ENCODE data around the gene STAC2. TPM values are rescaled to one million over a fixed set of nuclear protein-coding genes. Genes with fewer than 3 reads are reported as not detected.

Gene STAC2
- polyA plus RNA-seq, 1 of the 3 experiments (the other 2 are of a cell fraction), result 0.07 TPM

GRCh38 chr17:39208893-39209292 lies 16.9 kb downstream of the STAC2 start (continued):
- TF ChIP-seq GABPA (IDR thresholded peaks at IDR 0.05; ENCODE audit: low read depth), result no peak
- TF ChIP-seq, protein P1, sequence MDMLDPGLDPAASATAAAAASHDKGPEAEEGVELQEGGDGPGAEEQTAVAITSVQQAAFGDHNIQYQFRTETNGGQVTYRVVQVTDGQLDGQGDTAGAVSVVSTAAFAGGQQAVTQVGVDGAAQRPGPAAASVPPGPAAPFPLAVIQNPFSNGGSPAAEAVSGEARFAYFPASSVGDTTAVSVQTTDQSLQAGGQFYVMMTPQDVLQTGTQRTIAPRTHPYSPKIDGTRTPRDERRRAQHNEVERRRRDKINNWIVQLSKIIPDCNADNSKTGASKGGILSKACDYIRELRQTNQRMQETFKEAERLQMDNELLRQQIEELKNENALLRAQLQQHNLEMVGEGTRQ (IDR thresholded peaks at IDR 0.05; ENCODE audit: borderline replicate concordance, low read depth, low read length), result no peak
- no peak for TF ChIP-seq TAF1 (IDR thresholded peaks at IDR 0.05; ENCODE audit: borderline replicate concordance, low read depth, low read length)
- no peak for TF ChIP-seq RCOR1 (IDR thresholded peaks at IDR 0.05; ENCODE audit: low read length)
- TF ChIP-seq, protein P2, sequence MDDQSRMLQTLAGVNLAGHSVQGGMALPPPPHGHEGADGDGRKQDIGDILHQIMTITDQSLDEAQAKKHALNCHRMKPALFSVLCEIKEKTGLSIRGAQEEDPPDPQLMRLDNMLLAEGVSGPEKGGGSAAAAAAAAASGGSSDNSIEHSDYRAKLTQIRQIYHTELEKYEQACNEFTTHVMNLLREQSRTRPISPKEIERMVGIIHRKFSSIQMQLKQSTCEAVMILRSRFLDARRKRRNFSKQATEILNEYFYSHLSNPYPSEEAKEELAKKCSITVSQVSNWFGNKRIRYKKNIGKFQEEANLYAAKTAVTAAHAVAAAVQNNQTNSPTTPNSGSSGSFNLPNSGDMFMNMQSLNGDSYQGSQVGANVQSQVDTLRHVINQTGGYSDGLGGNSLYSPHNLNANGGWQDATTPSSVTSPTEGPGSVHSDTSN (IDR thresholded peaks at IDR 0.05), result no peak

- 93% methylated on average over 5 of the region's 7 CpGs for WGBS (ENCODE audit: low lambda C conversion rate)
- Histone ChIP-seq H3K27ac (ENCODE audit: low read depth in 2 of 2, low read length in 1 of 2) (no peak overlapping the region), H3K27me3 (ENCODE audit: insufficient read depth) (no peaks in the 10 kb centered on the region), H3K4me3 (ENCODE audit: low read depth in 2 of 2, low read length in 1 of 2) (no peak overlapping the region), H3K4me2 (no peak overlapping the region), H3K9me3 (no peaks in the 10 kb centered on the region), H4K20me1 (ENCODE audit: insufficient read depth) (peaks cover 18% of the 10 kb centered on the region), H3F3A (replicated peaks; ENCODE audit: insufficient read depth) (peaks cover 24% of the 10 kb centered on the region), H3K9ac (no peak overlapping the region), H3K9me2 (no peaks in the 10 kb centered on the region), H3K36me3 (replicated peaks in 1 of 2; ENCODE audit: control insufficient read depth in 1 of 2, insufficient read depth in 2 of 2, low read length in 1 of 2) (peaks cover 11 to 14% of the 10 kb centered on the region in 2 experiments), H2AFZ (ENCODE audit: low read depth) (no peak overlapping the region), H3K79me2 (ENCODE audit: insufficient read depth) (no peaks in the 10 kb centered on the region; the same call in 1 of the 2 replicates), H3K4me1 (ENCODE audit: control insufficient read depth in 1 of 2, insufficient read depth in 2 of 2, low read depth in 1 of 2, low read length in 1 of 2) (peaks cover 9% of the 10 kb centered on the region in 2 experiments; a peak in 2 of 4 replicates)
- TF ChIP-seq EZH2phosphoT487 (IDR thresholded peaks at IDR 0.05; ENCODE audit: borderline replicate concordance, low read depth) (no peak), SMC3 (IDR thresholded peaks at IDR 0.05; ENCODE audit: low read depth, low read length) (no peak), NFIC (IDR thresholded peaks at IDR 0.05; ENCODE audit: borderline replicate concordance) (no peak), YY1 (IDR thresholded peaks at IDR 0.05; ENCODE audit: low read depth) (no peak), RCOR1 (IDR thresholded peaks at IDR 0.05; ENCODE audit: low read length) (no peak), SIN3A (IDR thresholded peaks at IDR 0.05; ENCODE audit: borderline replicate concordance, low read depth, low read length) (no peak), MXI1 (IDR thresholded peaks at IDR 0.05; ENCODE audit: low read depth, low read length) (no peak), FOSL2 (IDR thresholded peaks at IDR 0.05; ENCODE audit: borderline replicate concordance, low read depth) (no peak), ELF1 (IDR thresholded peaks at IDR 0.05) (no peak), MAX (IDR thresholded peaks at IDR 0.05; ENCODE audit: low read depth) (no peak), TCF12 (IDR thresholded peaks at IDR 0.05) (no peak), MEF2A (IDR thresholded peaks at IDR 0.05; ENCODE audit: borderline replicate concordance, low read depth) (no peak), TEAD4 (IDR thresholded peaks at IDR 0.05; ENCODE audit: borderline replicate concordance, insufficient read depth) (no peak), CHD2 (IDR thresholded peaks at IDR 0.05; ENCODE audit: low read length, partially characterized antibody) (no peak), RFX5 (IDR thresholded peaks at IDR 0.05; ENCODE audit: low read length) (no peak)
- TF ChIP-seq, protein P1 (IDR thresholded peaks at IDR 0.05; ENCODE audit: borderline replicate concordance, low read depth, low read length), result no peak
- TF ChIP-seq, protein P2 (IDR thresholded peaks at IDR 0.05), result no peak
- TF ChIP-seq, protein P3, sequence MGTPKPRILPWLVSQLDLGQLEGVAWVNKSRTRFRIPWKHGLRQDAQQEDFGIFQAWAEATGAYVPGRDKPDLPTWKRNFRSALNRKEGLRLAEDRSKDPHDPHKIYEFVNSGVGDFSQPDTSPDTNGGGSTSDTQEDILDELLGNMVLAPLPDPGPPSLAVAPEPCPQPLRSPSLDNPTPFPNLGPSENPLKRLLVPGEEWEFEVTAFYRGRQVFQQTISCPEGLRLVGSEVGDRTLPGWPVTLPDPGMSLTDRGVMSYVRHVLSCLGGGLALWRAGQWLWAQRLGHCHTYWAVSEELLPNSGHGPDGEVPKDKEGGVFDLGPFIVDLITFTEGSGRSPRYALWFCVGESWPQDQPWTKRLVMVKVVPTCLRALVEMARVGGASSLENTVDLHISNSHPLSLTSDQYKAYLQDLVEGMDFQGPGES (IDR thresholded peaks at IDR 0.05; ENCODE audit: low read depth, low read length), result no peak
- no peak for DNase-seq
- CTCF ChIA-PET, result interaction anchor here (1.1 to 29.0 kb wide), 8 partner anchors 9 to 44 kb away, joined by 3 to 781 read pairs (median 5); partner anchors contain the start of gene STAC2
- POLR2A ChIA-PET, result no interaction called here
Observed at GRCh38 chr17:39208136-39208535, 17.6 kb downstream of the STAC2 start.

Measured in SK-N-SH (cell line).